Measurements from ENCODE around the gene KCNT2. TPM values are rescaled to one million over a fixed set of nuclear protein-coding genes. Genes with fewer than 3 reads are reported as not detected.
A peak's percentile ranks its signal among the peaks of the same experiment; 100 is the strongest.

Gene KCNT2
- total and polyA plus RNA-seq, 9 of the 15 experiments (the other 6 are each of a cell fraction or from before 2014, with no cell fraction given): 0.13 to 0.73 (median 0.28) TPM

DNA sequence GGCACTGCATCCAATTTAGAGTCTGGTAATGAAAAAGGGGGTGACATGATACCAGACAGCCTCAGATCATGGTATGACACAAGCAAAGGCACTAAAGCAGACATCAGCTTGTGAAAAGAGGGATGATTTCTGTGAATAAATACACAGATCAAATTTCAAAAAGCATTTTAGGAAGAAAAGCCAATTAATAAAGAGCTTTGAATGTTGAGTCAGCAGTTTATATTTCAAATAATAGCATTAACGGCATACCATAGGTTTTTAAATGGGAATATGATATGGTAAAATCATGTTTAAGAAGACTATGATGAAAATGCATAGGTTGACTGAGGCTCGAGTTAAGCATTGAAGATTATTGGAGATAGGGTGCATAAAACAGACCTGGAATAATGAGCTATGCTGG lies 13.5 kb downstream of the KCNT2 start (continued):
- TF ChIP-seq, protein P1, sequence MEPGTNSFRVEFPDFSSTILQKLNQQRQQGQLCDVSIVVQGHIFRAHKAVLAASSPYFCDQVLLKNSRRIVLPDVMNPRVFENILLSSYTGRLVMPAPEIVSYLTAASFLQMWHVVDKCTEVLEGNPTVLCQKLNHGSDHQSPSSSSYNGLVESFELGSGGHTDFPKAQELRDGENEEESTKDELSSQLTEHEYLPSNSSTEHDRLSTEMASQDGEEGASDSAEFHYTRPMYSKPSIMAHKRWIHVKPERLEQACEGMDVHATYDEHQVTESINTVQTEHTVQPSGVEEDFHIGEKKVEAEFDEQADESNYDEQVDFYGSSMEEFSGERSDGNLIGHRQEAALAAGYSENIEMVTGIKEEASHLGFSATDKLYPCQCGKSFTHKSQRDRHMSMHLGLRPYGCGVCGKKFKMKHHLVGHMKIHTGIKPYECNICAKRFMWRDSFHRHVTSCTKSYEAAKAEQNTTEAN (CRISPR knock-in tag; IDR thresholded peaks at IDR 0.05): no peak
- TF ChIP-seq ZNF239 (CRISPR knock-in tag; IDR thresholded peaks at IDR 0.05) (no peak), FOXK2 (conservative IDR thresholded peaks at IDR 0.05 in 1 of 2, IDR thresholded peaks at IDR 0.05 in 1 of 2; ENCODE audit: low read depth in 2 of 2) (no peak), GATA2 (CRISPR knock-in tag; IDR thresholded peaks at IDR 0.05) (no peak), HDGF (IDR thresholded peaks at IDR 0.05) (no peak), STAT5A (IDR thresholded peaks at IDR 0.05; ENCODE audit: borderline replicate concordance, low read length) (no peak), ZNF316 (IDR thresholded peaks at IDR 0.05) (peak; percentile 89), SMARCA5 (IDR thresholded peaks at IDR 0.05) (no peak), FOXA3 (CRISPR knock-in tag; conservative IDR thresholded peaks at IDR 0.05 in 1 of 2, IDR thresholded peaks at IDR 0.05 in 1 of 2) (no peak), SMAD1 (IDR thresholded peaks at IDR 0.05; ENCODE audit: low read depth, low read length, partially characterized antibody) (no peak), ZNF583 (CRISPR knock-in tag; IDR thresholded peaks at IDR 0.05) (no peak), PURB (CRISPR knock-in tag; IDR thresholded peaks at IDR 0.05; ENCODE audit: low read depth) (no peak), KHSRP (IDR thresholded peaks at IDR 0.05) (no peak), CBX2 (IDR thresholded peaks at IDR 0.05; ENCODE audit: insufficient read depth, low read length, poor library complexity, severe bottlenecking) (no peak), ZBTB8A (IDR thresholded peaks at IDR 0.05; ENCODE audit: partially characterized antibody) (no peak)
- TF ChIP-seq, protein P2, sequence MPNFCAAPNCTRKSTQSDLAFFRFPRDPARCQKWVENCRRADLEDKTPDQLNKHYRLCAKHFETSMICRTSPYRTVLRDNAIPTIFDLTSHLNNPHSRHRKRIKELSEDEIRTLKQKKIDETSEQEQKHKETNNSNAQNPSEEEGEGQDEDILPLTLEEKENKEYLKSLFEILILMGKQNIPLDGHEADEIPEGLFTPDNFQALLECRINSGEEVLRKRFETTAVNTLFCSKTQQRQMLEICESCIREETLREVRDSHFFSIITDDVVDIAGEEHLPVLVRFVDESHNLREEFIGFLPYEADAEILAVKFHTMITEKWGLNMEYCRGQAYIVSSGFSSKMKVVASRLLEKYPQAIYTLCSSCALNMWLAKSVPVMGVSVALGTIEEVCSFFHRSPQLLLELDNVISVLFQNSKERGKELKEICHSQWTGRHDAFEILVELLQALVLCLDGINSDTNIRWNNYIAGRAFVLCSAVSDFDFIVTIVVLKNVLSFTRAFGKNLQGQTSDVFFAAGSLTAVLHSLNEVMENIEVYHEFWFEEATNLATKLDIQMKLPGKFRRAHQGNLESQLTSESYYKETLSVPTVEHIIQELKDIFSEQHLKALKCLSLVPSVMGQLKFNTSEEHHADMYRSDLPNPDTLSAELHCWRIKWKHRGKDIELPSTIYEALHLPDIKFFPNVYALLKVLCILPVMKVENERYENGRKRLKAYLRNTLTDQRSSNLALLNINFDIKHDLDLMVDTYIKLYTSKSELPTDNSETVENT (CRISPR knock-in tag; IDR thresholded peaks at IDR 0.05): no peak
